K562 (cell line): ENCODE measurements around the gene DOCK4. TPM values are rescaled to one million over a fixed set of nuclear protein-coding genes. Genes with fewer than 3 reads are reported as not detected.
A peak's percentile ranks its signal among the peaks of the same experiment; 100 is the strongest.

ENCODE experiments used
- BACH1 ChIP-seq: fragments of 200-800 bp; sonication (Bioruptor generic); IDR thresholded peaks from 2 replicates; pipeline ENCODE4 v1.6.1; 2016; ENCODE audit warnings: missing genetic modification characterization, missing compliant biosample characterization
- CBX8 ChIP-seq: fragments of 200-600 bp; sonication (generic); IDR thresholded peaks from 2 replicates; pipeline ENCODE4 v1.6.1; 2012; ENCODE audit warnings: borderline replicate concordance, mixed run types, low read depth, mild to moderate bottlenecking, moderate library complexity, mixed read lengths, low read length, control low read depth, inconsistent platforms; ENCODE audit not compliant: poor library complexity, severe bottlenecking; ENCODE audit errors: extremely low read depth
- EGR1 ChIP-seq: fragments of 450-650 bp; conservative IDR thresholded peaks from 2 replicates; pipeline ENCODE4 v1.6.1; 2017; ENCODE audit warnings: mild to moderate bottlenecking
- FOS ChIP-seq: IDR thresholded peaks from 3 replicates; pipeline ENCODE4 v1.6.1; 2011; ENCODE audit not compliant: insufficient read length; ENCODE audit errors: extremely low read depth
- ILK ChIP-seq: fragments of 450-650 bp; IDR thresholded peaks from 2 replicates; pipeline ENCODE4 v1.6.1; 2016; ENCODE audit warnings: missing genetic modification characterization, low read depth, mild to moderate bottlenecking, missing compliant biosample characterization, moderate library complexity, borderline replicate concordance
- MAZ ChIP-seq, 2 experiments: fragments of 450-650 bp in 1 of 2; sonication (generic) in 1 of 2; formaldehyde crosslinking; IDR thresholded peaks in 1 of 2; conservative IDR thresholded peaks in 1 of 2; 2 replicates each; pipeline versions ENCODE4 v1.4.0 to v1.5.0; 2020; ENCODE audit warnings: mild to moderate bottlenecking in 1 of 2, missing genetic modification reagents in 1 of 2
- MNT ChIP-seq, 2 experiments: fragments of 450-650 bp; conservative IDR thresholded peaks; 2 replicates each; pipeline ENCODE4 v1.6.1; 2017; ENCODE audit warnings: mild to moderate bottlenecking in 2 of 2, moderate library complexity in 2 of 2
- NCOA6 ChIP-seq: fragments of 450-650 bp; IDR thresholded peaks from 2 replicates; pipeline ENCODE4 v1.6.1; 2017; ENCODE audit warnings: mild to moderate bottlenecking
- NELFE ChIP-seq: IDR thresholded peaks from 2 replicates; pipeline ENCODE4 v1.6.1; 2011; ENCODE audit warnings: mild to moderate bottlenecking; ENCODE audit not compliant: insufficient read depth, insufficient read length
- NKRF ChIP-seq: fragments of 450-650 bp; IDR thresholded peaks from 2 replicates; pipeline ENCODE4 v1.6.1; 2016; ENCODE audit warnings: borderline replicate concordance
- PCBP1 ChIP-seq: fragments of 200-400 bp; formaldehyde crosslinking; IDR thresholded peaks from 2 replicates; pipeline ENCODE4 v1.6.1; 2018; ENCODE audit warnings: mild to moderate bottlenecking, low read depth, low read length; ENCODE audit not compliant: poor library complexity, severe bottlenecking
- POLR2AphosphoS2 ChIP-seq: IDR thresholded peaks from 2 replicates; pipeline ENCODE4 v1.6.1; 2012; ENCODE audit warnings: low read length, improper control_type of control experiment
- RAD21 ChIP-seq, 2 experiments: fragments of 250-450 bp in 1 of 2; fragments of 450-650 bp in 1 of 2; sonication (Bioruptor Pico) in 1 of 2; formaldehyde crosslinking in 1 of 2; IDR thresholded peaks in 1 of 2; conservative IDR thresholded peaks in 1 of 2; 2 replicates each; pipeline versions ENCODE4 v1.4.0 to v1.8.0; 2020 to 2022; ENCODE audit warnings: mild to moderate bottlenecking in 2 of 2, moderate library complexity in 1 of 2
- RBM15 ChIP-seq: fragments of 200-400 bp; formaldehyde crosslinking; IDR thresholded peaks from 2 replicates; pipeline ENCODE4 v1.6.1; 2018; ENCODE audit warnings: mild to moderate bottlenecking, low read length, moderate library complexity; ENCODE audit not compliant: insufficient read depth
- SMC3 ChIP-seq: conservative IDR thresholded peaks from 2 replicates; pipeline ENCODE4 v1.6.1; 2011; ENCODE audit warnings: low read depth, low read length, improper control_type of control experiment; ENCODE audit not compliant: insufficient read depth
- SRSF9 ChIP-seq: fragments of 200-400 bp; formaldehyde crosslinking; IDR thresholded peaks from 2 replicates; pipeline ENCODE4 v1.6.1; 2017; ENCODE audit warnings: low read depth, low read length, borderline replicate concordance
- U2AF2 ChIP-seq: fragments of 200-400 bp; formaldehyde crosslinking; optimal IDR thresholded peaks from 2 replicates; pipeline ENCODE3; 2017; ENCODE audit warnings: low read depth, mild to moderate bottlenecking, low read length
- XRCC5 ChIP-seq: fragments of 200-400 bp; formaldehyde crosslinking; IDR thresholded peaks from 2 replicates; pipeline ENCODE4 v1.6.1; 2017; ENCODE audit warnings: low read depth, mild to moderate bottlenecking, low read length
- ZBTB33 ChIP-seq: sonication (generic); formaldehyde crosslinking; IDR thresholded peaks from 2 replicates; pipeline ENCODE4 v1.8.1; 2023; ENCODE audit warnings: mild to moderate bottlenecking, missing genetic modification reagents
- ZC3H11A ChIP-seq: IDR thresholded peaks from 2 replicates; pipeline ENCODE4 v1.6.1; 2012; ENCODE audit warnings: low read depth, low read length, improper control_type of control experiment
- ZKSCAN8 ChIP-seq: fragments of 200-800 bp; sonication (Bioruptor generic); IDR thresholded peaks from 2 replicates; pipeline ENCODE4 v1.6.1; 2016; ENCODE audit warnings: missing genetic modification characterization, missing compliant biosample characterization
- ZNF239 ChIP-seq: fragments of 250-450 bp; sonication (Bioruptor Pico); IDR thresholded peaks from 2 replicates; pipeline ENCODE4 v1.4.0; 2020; ENCODE audit warnings: mild to moderate bottlenecking
- ZNF584 ChIP-seq: fragments of 200-800 bp; sonication (Bioruptor generic); IDR thresholded peaks from 2 replicates; pipeline ENCODE4 v1.6.1; 2016; ENCODE audit warnings: low read depth, mild to moderate bottlenecking, missing genetic modification characterization, missing compliant biosample characterization
- polyA plus RNA-seq, 8 experiments: library from polyadenylated mRNA; depleted of rRNA in 4 of 8; stranded (reverse) in 5 of 8; unstranded in 3 of 8; fragments of >200 nt; fragmentation: Nextera tagmentation in 2 of 8; fragmentation: Illumina TruSeq in 1 of 8; extraction: Ambion mirVana in 2 of 8; extraction: Trizol in 1 of 8; gene quantifications; 2 replicates each; pipeline versions ENCODE4 v1.2.1 to v1.2.3, GENCODE V29; 2011 to 2014; ENCODE audit warnings: inconsistent platforms in 1 of 8, missing spikeins in 1 of 8
- total RNA-seq, 7 experiments: library from RNA; depleted of rRNA in 6 of 7; stranded (reverse); fragments of >200 nt in 6 of 7; fragmentation: Illumina TruSeq in 2 of 7; extraction: Trizol in 2 of 7; gene quantifications; 2 replicates each; pipeline versions ENCODE4 v1.2.1 to v1.2.3, GENCODE V29; 2011 to 2021; ENCODE audit warnings: low replicate concordance in 1 of 7

The DOCK4 gene
- total and polyA plus RNA-seq, 9 of the 15 experiments (the other 6 are each of a cell fraction or from before 2014, with no cell fraction given): 0.42 to 5.7 (median 2.3) TPM

GRCh38 chr7:111752022-111752582 lies 454.1 kb downstream of the DOCK4 start (continued):
- TF ChIP-seq ZBTB33 (no peak), MNT (conservative IDR thresholded peaks at IDR 0.05) (0 out of 4 replicates have a peak, but pooled peaks have one; percentile 22 to 41), SMC3 (peak; percentile 84), CBX8 (no peak), BACH1 (tag) (no peak), ZNF584 (CRISPR knock-in tag) (no peak), RAD21 (CRISPR knock-in tag; conservative IDR thresholded peaks at IDR 0.05 in 1 of 2, IDR thresholded peaks at IDR 0.05 in 1 of 2) (peak; percentile 73 to 88), NKRF (no peak), NCOA6 (peak; percentile 45; the same call in 1 of the 2 replicates), ZKSCAN8 (no peak), ZC3H11A (no peak), MAZ (CRISPR knock-in tag; conservative IDR thresholded peaks at IDR 0.05 in 1 of 2, IDR thresholded peaks at IDR 0.05 in 1 of 2) (peak; percentile 31 to 83; a peak in 2 of 4 replicates), XRCC5 (no peak), NELFE (no peak), PCBP1 (no peak), SRSF9 (no peak), EGR1 (0 out of 2 replicates have a peak, but pooled peaks have one; percentile 8), RBM15 (no peak), FOS (no peak), ILK (tag) (no peak), POLR2AphosphoS2 (no peak), U2AF2 (no peak), ZNF239 (no peak)
